GM11168 (cell line): ENCODE data around the gene HEBP1.
"Not testable (repeated sequence)": the region's sequence is repeated elsewhere in the genome, so short reads cannot be mapped to it uniquely, and the experiment has no call there.

Experiments
- in situ Hi-C: fragments of 300-500 bp; cut with MboI; formaldehyde crosslinking; loops from one replicate; pipeline ENCODE4 v1.12.0; 2022; ENCODE audit warnings: low sequenced_read_pairs; ENCODE audit not compliant: unreplicated experiment

HEBP1 gene

GRCh38 chr12:12999959-13000615 is at the start of gene HEBP1:
HEBP1 (minus strand) TSS chr12:13000265; CDS start chr12:13000114, 151 bp downstream.
- in situ Hi-C loops: no loop called here

GRCh38 chr12:13049816-13050215 is 49.8 kb upstream of the HEBP1 start:
- in situ Hi-C loops: no loop called here

- in situ Hi-C loops: no loop called here
Observed at GRCh38 chr12:13046964-13047363, 46.9 kb upstream of the HEBP1 start.

GRCh38 chr12:13045816-13046215 is 45.8 kb upstream of the HEBP1 start:
- in situ Hi-C loops: no loop called here

- in situ Hi-C loops: no loop called here
Observed at GRCh38 chr12:13044906-13045299, 44.8 kb upstream of the HEBP1 start.

- in situ Hi-C loops: no loop called here
Observed at GRCh38 chr12:13044002-13044905, 44.2 kb upstream of the HEBP1 start, which contains the start of gene FAM234B. FAM234B (plus strand) TSS chr12:13044381; CDS start chr12:13044404, 23 bp downstream.

- in situ Hi-C loops: no loop called here
Observed at GRCh38 chr12:13042666-13043230, 42.7 kb upstream of the HEBP1 start.

GRCh38 chr12:13041224-13041623 is 41.2 kb upstream of the HEBP1 start:
- in situ Hi-C loops: no loop called here

GRCh38 chr12:13039328-13039956 is 39.4 kb upstream of the HEBP1 start:
- in situ Hi-C loops: no loop called here

- in situ Hi-C loops: no loop called here
Observed at GRCh38 chr12:13038491-13039161, 38.6 kb upstream of the HEBP1 start.

GRCh38 chr12:13036881-13037280 is 36.8 kb upstream of the HEBP1 start:
- in situ Hi-C loops: no loop called here

- in situ Hi-C loops: not testable (repeated sequence)
Observed at GRCh38 chr12:13035335-13035734, 35.3 kb upstream of the HEBP1 start.

GRCh38 chr12:13033476-13033875 is 33.4 kb upstream of the HEBP1 start:
- in situ Hi-C loops: no loop called here

- in situ Hi-C loops: no loop called here
Observed at GRCh38 chr12:13032164-13032563, 32.1 kb upstream of the HEBP1 start.

- in situ Hi-C loops: no loop called here
Observed at GRCh38 chr12:13030541-13031291, 30.7 kb upstream of the HEBP1 start.

GRCh38 chr12:13028825-13029570 is 28.9 kb upstream of the HEBP1 start:
- in situ Hi-C loops: no loop called here

GRCh38 chr12:13027508-13027907 is 27.4 kb upstream of the HEBP1 start:
- in situ Hi-C loops: no loop called here

GRCh38 chr12:13027032-13027431 is 27.0 kb upstream of the HEBP1 start:
- in situ Hi-C loops: no loop called here

- in situ Hi-C loops: no loop called here
Observed at GRCh38 chr12:13026286-13026685, 26.2 kb upstream of the HEBP1 start.
